Glomerular visceral epithelial cell (primary cell): ENCODE measurements around the gene NOP9.

ENCODE experiments used
- DNase-seq: peaks from one replicate; pipeline ENCODE4 v3.0.0-alpha.2; 2016; ENCODE audit errors: extremely low spot score

Gene NOP9

GRCh38 chr14:24282736-24283135 is 16.9 kb upstream of the NOP9 start:
- no peak for DNase-seq

GRCh38 chr14:24283796-24284460 is 15.7 kb upstream of the NOP9 start:
- no peak for DNase-seq

DNA sequence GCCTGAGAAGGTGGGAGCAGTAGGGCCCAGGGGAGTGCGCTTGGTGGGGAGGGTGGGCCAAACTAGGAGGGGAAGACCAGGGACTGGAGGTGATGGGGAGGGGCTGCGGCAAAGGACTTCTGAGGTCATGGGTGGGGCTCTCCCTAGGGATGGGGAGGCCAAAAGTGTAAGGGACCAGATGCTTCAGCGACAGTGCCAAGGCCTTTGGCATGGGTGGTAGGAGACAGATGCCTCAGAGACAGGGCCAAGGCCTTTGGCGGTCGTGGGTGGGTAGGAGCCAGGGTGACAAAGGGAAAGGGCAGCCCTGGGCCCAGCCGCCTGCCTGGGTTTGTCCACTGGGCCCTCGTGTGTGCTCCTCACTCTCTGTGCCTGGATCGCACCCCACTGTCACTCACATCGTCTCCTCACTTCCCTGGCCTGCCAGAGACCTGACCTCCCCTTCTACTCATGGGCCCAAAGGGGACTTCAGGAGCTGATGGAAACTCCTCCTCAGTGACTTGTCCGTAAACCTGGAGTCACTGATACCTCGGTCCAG is 15.1 kb upstream of the NOP9 start:
- DNase-seq, result no peak

- no peak for DNase-seq
Observed at GRCh38 chr14:24285351-24285750, 14.3 kb upstream of the NOP9 start.

- no peak for DNase-seq
Observed at GRCh38 chr14:24286996-24287395, 12.7 kb upstream of the NOP9 start.

DNA sequence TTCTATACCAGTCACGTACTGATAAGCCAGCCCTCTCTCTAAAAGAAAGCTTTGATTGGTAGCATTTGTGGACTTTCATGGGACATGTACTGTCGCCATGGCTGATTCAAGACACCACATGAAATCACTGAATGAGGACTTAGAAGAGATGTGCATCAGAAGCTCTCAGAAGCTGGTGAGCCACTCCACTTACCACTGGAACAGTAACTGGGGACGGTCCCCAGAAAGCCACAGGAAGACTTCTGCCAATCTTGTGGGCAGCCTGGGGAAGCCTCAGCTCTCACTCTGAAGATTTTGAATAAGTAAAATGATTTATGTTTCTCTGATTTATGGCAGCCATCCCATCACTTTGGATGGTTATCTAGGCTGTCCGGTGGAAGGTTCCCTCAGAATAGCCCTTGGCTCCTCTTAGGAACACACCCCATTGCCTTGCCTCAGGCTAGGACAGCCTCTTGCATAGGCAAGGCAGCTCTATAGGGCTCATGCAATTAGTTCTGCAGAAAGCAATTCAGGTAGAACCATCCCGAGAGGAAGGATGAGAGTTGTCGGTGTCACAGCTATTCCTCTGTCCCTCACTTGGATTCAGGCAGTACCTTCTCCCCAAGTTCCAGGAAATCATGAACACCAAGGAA is 9.9 kb upstream of the NOP9 start:
- DNase-seq, result no peak

DNA sequence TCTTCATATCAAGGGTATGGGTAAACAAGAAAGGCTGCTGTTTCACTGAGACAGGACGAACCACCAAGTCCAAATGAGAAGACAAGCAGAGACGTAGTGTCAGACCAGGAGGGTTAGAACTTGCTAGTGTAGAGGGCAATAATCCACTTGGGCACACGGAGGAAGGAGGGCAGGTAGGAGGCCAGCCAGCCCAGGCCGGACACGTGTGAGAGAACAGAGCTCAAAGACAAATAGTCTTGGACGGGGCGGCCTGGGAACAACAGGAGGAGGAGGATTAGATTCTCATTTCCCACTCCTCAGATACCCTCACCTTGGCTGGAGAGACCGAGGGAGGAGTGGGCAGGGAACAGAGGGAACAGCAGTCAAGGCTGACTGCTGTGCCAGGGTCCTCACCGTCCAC is 8.9 kb upstream of the NOP9 start:
- no peak for DNase-seq

GRCh38 chr14:24291446-24292117 is 8.1 kb upstream of the NOP9 start:
- DNase-seq, result no peak

GRCh38 chr14:24292118-24292807 is 7.4 kb upstream of the NOP9 start:
- no peak for DNase-seq

- no peak for DNase-seq
Observed at GRCh38 chr14:24293525-24293924, 6.1 kb upstream of the NOP9 start.

GRCh38 chr14:24296341-24297157 is 3.1 kb upstream of the NOP9 start:
- DNase-seq, result peak; percentile 88

- DNase-seq, result peak; percentile 49
Observed at GRCh38 chr14:24297190-24297964, 2.3 kb upstream of the NOP9 start.

- DNase-seq, result peak; percentile 66
Observed at GRCh38 chr14:24298892-24299254, 777 bp upstream of the NOP9 start.

- no peak for DNase-seq
Observed at GRCh38 chr14:24300326-24300980, 803 bp downstream of the NOP9 start.

DNA sequence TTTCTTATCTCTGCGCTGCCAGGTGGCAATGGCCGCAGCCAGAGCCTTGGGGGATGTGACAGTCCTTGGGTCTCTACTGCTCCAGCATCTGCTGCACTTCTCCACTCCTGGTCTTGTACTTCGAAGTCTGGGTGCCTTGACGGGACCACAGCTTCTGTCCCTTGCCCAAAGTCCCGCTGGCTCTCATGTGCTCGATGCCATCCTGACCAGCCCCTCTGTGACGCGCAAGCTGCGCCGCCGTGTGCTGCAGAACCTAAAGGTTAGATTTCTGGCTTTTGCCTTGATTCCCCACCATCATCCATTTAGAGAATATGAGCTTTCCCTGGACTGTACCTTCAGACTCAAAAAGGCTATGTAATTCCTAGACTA is 4.4 kb downstream of the NOP9 start:
- no peak for DNase-seq

- DNase-seq, result no peak
Observed at GRCh38 chr14:24307156-24307574, 7.5 kb downstream of the NOP9 start.

DNA sequence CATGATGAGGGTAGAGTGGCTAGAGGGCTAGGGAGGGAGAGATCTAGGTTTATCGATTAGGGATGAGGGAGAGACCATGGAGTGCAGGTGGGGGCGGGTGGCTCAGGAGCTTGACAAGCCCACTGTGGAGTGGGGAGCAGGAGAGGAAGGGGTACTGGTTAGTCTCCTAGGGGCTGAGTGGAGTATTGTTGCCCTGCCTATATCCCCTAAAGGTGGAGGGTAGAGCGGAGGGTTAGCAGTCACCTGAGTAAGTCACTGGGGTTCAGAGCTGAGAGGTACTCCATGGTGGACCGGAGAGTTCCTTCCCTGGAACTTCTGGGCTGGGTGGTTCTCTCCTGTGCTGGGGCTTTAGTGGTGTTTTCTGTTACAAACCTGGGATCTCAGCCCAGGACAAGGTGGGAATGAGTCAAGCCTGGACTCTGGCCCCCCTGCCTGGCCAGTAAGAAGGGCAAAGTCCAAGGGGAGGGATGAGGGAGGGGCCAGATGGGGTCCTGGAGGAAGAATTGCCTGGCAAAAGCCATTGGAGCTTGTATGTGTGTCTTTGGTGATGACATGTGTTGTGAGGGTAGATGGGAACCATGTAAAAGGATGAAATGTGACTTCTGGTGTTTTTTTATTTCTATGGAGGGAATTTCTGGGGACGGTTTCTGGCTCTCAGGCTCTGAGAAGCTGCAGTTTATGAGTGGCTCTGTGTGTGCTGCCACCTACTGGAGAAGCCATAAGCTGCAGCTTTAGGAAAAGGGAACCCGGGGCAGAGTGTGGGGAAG is 8.1 kb downstream of the NOP9 start, which contains the start of gene CIDEB:
Gene CIDEB (minus strand): TSS at position 403 of the 767 bp plus-strand sequence. CDS start 119 bp downstream, at position 284.
- DNase-seq, result peak; percentile 71

- no peak for DNase-seq
Observed at GRCh38 chr14:24308342-24309124, 8.9 kb downstream of the NOP9 start.
